ENCODE measurements around the gene BTBD1. TPM values are rescaled to one million over a fixed set of nuclear protein-coding genes. Genes with fewer than 3 reads are reported as not detected.
A peak's percentile ranks its signal among the peaks of the same experiment; 100 is the strongest.

Gene BTBD1
- total RNA-seq, 4 donors from 2014 or later: 229 to 408 (median 342) TPM

DNA sequence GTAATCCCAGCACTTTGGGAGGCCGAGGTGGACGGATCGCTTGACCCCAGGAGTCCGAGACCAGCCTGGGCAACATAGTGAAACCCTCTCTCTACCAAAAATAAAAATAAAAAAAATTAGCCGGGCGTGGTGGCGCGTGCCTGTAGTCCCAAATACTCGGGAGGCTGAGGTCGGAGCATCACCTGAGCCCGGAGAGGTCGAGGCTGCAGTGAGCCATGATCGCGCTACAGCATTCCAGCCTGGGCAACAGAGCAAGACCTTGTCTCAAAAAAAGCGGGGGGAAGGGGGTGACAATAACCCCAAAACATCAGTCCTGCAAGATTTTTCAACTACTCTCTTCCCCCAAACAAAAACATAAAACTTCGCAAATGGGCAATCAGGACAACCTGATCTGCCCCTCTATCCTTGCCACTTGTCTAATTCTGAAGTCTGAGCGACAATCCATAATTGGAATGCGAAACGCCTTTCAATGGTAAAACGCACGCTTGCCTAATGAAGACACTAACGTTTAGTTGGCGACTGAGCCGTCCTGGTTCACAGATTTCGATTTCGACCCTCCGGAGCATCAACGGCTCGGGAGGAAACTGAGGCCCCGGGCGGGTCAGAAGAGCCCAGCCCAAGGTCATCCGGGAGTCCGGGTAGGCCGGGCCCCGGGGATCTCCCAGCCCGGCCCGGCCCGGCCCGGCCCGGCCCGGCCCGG lies 868 bp downstream of the BTBD1 start:
- H3K27ac ChIP-seq: peak overlapping the region; percentile 87 to 98 (median 96)
- peak overlapping the region; percentile 78 to 84 (median 80) for H3K4me3 ChIP-seq
- DNase-seq (peak in 1 of 2 donors; percentile 27), ATAC-seq (peak; percentile 40 to 47)
- no peaks in the 10 kb centered on the region for H3K36me3 ChIP-seq
- in situ Hi-C loops (cut with MboI; ENCODE audit: low sequenced_read_pairs in 4 of 4) (no loop called here), intact Hi-C loops (cut with DNase I; ENCODE audit: low total_unique reads) (loop anchor here (5.0 kb wide), 1 partner anchor 259 kb away; the partner anchor contains the start of genes FSD2 and WHAMM)
- H3K27me3 ChIP-seq: no peaks in the 10 kb centered on the region
- H3K4me1 ChIP-seq: peaks cover 41 to 48% of the 10 kb centered on the region in 2 donors
- TF ChIP-seq, protein P1, sequence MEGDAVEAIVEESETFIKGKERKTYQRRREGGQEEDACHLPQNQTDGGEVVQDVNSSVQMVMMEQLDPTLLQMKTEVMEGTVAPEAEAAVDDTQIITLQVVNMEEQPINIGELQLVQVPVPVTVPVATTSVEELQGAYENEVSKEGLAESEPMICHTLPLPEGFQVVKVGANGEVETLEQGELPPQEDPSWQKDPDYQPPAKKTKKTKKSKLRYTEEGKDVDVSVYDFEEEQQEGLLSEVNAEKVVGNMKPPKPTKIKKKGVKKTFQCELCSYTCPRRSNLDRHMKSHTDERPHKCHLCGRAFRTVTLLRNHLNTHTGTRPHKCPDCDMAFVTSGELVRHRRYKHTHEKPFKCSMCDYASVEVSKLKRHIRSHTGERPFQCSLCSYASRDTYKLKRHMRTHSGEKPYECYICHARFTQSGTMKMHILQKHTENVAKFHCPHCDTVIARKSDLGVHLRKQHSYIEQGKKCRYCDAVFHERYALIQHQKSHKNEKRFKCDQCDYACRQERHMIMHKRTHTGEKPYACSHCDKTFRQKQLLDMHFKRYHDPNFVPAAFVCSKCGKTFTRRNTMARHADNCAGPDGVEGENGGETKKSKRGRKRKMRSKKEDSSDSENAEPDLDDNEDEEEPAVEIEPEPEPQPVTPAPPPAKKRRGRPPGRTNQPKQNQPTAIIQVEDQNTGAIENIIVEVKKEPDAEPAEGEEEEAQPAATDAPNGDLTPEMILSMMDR (IDR thresholded peaks at IDR 0.05 in 4 of 5, conservative IDR thresholded peaks at IDR 0.05 in 1 of 5): no peak
- H3K9me3 ChIP-seq: no peaks in the 10 kb centered on the region

DNA sequence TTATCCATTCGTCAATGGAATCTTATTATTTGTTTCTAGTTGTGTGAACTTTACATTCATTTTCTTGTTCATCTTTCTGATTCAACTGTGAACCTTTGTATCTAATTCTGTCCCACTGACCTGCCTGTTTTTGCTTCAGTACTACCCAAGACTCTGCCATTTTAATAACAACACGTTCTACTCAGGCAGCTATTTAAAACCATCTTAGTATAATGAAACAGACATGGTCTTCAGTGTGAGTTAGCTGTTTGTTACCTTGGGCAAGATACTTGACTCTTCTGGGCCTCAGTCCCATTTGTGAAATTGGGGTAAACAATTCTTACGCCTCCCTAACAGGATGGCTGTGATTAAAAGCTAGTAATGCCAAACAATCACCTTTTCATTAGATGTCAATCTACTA lies 1.6 kb downstream of the BTBD1 start:
- TF ChIP-seq, protein P1 (IDR thresholded peaks at IDR 0.05 in 4 of 5, conservative IDR thresholded peaks at IDR 0.05 in 1 of 5): no peak
- TF ChIP-seq POLR2A (IDR thresholded peaks at IDR 0.05): peak in 1 of 2 donors; percentile 31
- DNase-seq (peak in 1 of 2 donors; percentile 21), ATAC-seq (peak; percentile 39 to 70)
- Histone ChIP-seq H3K27me3 (no peaks in the 10 kb centered on the region), H3K36me3 (no peaks in the 10 kb centered on the region), H3K4me3 (peak overlapping the region; percentile 78 to 84 (median 80)), H3K27ac (peak overlapping the region; percentile 87 to 98 (median 96)), H3K4me1 (peaks cover 45 to 52% of the 10 kb centered on the region in 2 donors), H3K9me3 (no peaks in the 10 kb centered on the region)
- intact Hi-C loops (cut with DNase I; ENCODE audit: low total_unique reads): loop anchor here (5.0 kb wide), 1 partner anchor 258 kb away; the partner anchor contains the start of genes FSD2 and WHAMM
- in situ Hi-C loops (cut with MboI; ENCODE audit: low sequenced_read_pairs in 4 of 4): no loop called here

DNA sequence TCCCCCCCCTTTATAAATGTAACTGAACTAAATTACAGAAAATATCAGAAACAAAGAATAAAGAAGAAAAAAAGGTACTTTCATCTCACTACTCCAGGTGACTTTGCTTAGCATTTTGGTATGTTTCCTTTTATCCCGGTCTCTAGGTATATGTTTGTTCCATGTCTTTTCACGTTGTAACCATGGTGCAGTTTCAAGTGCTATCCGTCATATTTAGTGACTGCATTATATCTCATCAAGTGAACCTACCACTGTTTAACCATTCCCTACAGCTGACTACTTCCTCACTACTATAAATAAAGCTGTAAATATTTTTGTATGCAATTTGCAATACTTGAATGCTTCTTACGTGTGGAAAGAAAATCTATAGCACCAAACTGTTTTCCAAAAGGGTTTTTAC lies 2.2 kb downstream of the BTBD1 start:
- peak overlapping the region; percentile 87 to 98 (median 96) for H3K27ac ChIP-seq
- H3K27me3 ChIP-seq: no peaks in the 10 kb centered on the region
- no peaks in the 10 kb centered on the region for H3K9me3 ChIP-seq
- ATAC-seq: no peak
- intact Hi-C loops (cut with DNase I; ENCODE audit: low total_unique reads): loop anchor here (5.0 kb wide), 1 partner anchor 258 kb away; the partner anchor contains the start of genes FSD2 and WHAMM
- H3K4me1 ChIP-seq: peaks cover 46 to 52% of the 10 kb centered on the region in 2 donors
- peak overlapping the region; percentile 78 to 84 (median 80) for H3K4me3 ChIP-seq
- TF ChIP-seq, protein P1 (IDR thresholded peaks at IDR 0.05 in 4 of 5, conservative IDR thresholded peaks at IDR 0.05 in 1 of 5): no peak
- TF ChIP-seq POLR2A (IDR thresholded peaks at IDR 0.05): no peak
- no peaks in the 10 kb centered on the region for H3K36me3 ChIP-seq
- DNase-seq: no peak
- in situ Hi-C loops (cut with MboI; ENCODE audit: low sequenced_read_pairs in 4 of 4): no loop called here

DNA sequence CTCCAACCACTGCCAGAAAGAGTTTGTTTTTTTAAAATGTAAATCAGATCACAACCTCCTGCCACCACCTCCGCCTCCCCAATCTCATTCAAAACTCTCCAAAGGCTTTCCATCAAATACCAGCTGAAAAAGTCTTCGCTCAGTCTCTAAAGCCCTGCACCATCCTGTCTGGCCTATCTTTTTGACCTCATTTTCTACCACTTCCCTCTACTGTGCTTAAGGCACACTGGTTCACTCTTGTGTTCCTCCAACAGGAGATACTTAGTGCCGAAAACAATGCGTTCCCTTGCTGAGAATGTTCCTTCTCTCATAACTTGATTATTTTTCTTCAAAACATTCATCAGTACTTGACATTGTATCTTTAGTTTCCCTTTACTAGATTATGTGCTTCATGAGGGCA lies 3.5 kb downstream of the BTBD1 start:
- ATAC-seq (no peak), DNase-seq (no peak)
- intact Hi-C loops (cut with DNase I; ENCODE audit: low total_unique reads) (no loop called here), in situ Hi-C loops (cut with MboI; ENCODE audit: low sequenced_read_pairs in 4 of 4) (no loop called here)
- no peaks in the 10 kb centered on the region for H3K27me3 ChIP-seq
- peak overlapping the region; percentile 78 to 84 (median 80) for H3K4me3 ChIP-seq
- TF ChIP-seq POLR2A (IDR thresholded peaks at IDR 0.05): no peak
- TF ChIP-seq, protein P1 (IDR thresholded peaks at IDR 0.05 in 4 of 5, conservative IDR thresholded peaks at IDR 0.05 in 1 of 5): no peak
- no peaks in the 10 kb centered on the region for H3K9me3 ChIP-seq
- H3K4me1 ChIP-seq: peaks cover 57 to 62% of the 10 kb centered on the region in 2 donors
- H3K36me3 ChIP-seq: no peaks in the 10 kb centered on the region
- H3K27ac ChIP-seq: peak overlapping the region; percentile 87 to 98 (median 96)
